Cerebellar cortex (tissue), 1 donor: ENCODE data around the gene FABP1.

Experiments
- DNase-seq: peaks from one replicate; pipeline ENCODE4 v3.0.0-alpha.2; 2015; ENCODE audit warnings: low spot score

FABP1 gene

DNA sequence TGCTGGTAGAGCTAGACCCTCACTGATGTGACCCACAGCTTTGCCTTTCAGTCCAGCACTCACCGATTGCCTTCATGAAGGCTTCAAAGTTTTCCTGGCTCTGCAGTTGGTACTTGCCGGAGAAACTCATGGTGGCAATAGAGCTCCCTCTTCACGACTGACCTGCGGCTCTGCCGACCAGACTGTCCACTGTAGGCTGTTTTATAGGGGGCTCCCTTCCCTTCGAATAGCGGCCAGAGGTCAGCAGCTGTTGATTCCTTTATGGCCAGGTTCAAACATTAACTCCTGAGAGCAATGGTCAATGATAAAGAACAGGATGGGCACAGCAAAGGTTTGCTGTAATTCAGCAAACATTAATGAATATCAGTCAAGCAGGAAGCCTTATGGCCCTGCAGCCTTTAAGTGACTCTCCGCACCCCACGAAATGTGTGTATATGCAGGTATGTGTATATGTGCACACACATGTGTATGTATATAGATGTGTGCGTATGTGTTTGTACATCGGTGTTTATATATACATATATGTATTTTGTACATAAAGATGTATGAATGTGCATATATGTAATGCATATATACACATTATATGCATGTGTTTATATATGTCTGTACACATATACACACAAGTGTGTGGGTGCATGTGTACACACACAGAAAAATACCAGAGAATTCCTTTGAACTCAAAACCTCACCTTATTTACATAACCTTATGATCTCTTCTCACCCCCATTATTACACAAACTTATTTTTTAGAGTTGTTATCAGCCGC is at the start of gene FABP1:
Gene FABP1, minus strand, starts transcription at position 175 of the 766 bp plus-strand sequence. Its CDS starts 45 bp downstream, at position 130.
- no peak for DNase-seq

GRCh38 chr2:88177556-88177955 is 49.7 kb upstream of the FABP1 start:
- no peak for DNase-seq

DNA sequence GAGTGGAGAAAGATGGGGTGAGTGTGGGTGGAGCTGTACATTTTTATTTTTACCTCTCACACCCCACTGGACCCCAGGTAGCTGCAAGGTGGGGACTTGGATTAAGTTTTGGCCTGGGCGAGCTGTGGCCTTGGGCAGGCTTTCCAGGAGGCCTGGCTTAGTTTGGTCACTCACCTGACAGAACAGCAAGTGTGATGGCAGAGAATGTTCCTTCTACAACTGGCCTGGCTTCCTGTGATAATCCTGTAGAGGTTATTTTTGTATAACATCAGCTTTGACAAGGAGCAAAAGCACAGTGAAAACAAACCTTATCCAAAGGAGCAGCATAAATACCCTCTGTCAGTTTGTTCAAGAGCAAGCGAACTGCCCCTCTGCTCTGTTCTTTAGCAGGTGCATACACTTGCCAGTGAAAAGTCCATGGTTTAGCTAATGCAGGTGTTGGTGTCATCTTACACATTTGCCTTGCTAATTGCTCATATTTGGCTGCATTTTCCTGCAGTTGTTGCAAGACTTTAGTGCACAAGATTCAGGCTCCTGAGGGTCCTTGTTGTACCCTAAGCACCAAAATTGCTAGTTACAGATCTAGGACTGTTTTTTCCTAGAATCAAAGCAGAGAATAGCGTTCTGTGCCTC is 48.6 kb upstream of the FABP1 start:
- DNase-seq: no peak

DNA sequence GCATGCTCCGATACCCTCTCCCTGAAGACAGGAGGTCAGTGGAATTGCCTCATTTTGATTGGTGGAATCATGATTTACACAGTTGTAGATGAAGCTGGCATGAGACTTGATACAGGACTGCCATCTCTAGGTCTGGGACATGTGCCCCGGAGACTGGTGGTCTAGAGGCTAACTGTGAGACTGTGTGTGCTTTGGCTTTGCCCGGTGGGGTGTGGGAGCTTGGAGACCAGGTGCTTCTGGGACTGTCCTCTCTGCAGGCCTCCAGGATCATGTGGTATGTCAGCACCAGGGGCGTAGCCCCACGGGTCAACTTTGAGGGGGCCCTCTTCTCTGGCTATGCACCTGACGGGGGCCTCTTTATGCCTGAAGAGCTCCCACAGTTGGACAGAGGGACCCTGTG is 45.0 kb upstream of the FABP1 start:
- no peak for DNase-seq

DNA sequence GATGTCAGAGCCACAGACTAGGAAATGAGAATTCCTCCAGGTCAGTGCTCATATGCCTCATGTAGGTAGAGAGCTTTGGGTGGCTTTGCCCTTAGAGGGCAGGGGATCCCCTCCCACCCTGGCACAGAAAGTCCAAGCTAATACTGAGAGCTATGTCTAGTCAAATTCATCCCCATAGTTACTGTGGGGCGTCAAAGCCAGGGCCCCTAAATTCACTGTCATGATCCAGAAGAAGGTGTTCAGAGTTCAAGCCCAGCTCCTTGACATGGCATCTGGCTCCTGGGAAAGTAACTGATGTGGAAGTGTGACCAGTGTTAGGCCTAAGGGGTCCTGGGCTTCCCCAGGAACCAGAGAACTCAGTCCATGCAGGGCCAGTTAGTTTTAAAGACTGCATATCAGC is 44.1 kb upstream of the FABP1 start:
- DNase-seq: no peak

- DNase-seq: no peak
These were observed 42.6 kb upstream of the FABP1 start for GRCh38 chr2:88170472-88170892.

- DNase-seq: no peak
These were observed 40.5 kb upstream of the FABP1 start for GRCh38 chr2:88168386-88168785.

DNA sequence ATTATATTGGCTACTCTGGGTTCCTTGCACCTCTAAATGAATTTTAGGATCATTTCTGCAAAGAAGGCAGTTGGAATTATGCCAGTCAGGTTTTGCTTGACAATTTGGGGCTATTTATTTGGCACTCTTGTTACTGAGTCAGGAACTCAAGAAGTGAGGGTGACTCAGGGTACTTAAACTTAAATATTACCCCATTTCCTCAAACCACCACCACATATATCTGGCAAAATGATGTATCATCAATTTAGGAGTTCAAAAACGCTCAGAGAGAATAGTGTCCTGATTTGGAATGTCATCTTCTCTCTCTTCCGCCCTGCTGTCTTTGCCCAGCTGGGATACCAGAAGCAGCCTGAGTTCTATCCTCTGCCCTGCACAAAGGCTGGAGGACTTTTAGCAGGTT is 39.9 kb upstream of the FABP1 start:
- DNase-seq: no peak

DNA sequence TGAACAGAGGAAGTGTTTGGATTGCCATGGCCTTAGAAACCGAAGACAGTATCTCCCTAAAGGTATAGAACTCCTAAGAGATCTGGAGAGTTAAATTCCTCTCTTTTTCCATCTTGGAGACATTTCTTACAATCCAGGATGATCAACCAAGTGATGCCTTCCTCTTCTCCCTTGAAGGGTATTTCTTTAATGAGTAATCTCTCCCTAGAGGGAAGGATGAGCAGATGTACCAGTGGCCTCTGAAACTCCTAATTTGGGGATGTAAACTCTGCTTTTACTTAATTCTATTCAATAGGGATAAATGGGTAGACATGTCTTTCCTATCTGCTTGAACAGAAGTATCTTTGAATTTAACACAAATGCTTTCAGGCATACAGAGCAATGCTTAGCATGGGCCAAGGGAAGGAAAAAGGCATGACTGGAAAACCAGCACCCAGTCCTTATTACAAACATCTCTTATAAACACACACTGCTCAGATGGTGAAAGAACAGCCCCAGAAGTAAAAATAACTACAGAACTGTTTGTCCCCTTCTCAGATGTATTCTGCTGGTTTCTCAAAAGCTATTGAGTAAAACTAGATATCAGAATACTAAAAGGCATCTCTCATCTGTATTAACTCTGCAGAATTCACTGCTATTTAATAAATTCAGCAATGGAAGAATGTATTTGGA is 37.6 kb upstream of the FABP1 start:
- DNase-seq: no peak

- no peak for DNase-seq
These were observed 33.8 kb upstream of the FABP1 start for GRCh38 chr2:88161446-88162244.

GRCh38 chr2:88160517-88160916 is 32.7 kb upstream of the FABP1 start:
- DNase-seq: no peak

DNA sequence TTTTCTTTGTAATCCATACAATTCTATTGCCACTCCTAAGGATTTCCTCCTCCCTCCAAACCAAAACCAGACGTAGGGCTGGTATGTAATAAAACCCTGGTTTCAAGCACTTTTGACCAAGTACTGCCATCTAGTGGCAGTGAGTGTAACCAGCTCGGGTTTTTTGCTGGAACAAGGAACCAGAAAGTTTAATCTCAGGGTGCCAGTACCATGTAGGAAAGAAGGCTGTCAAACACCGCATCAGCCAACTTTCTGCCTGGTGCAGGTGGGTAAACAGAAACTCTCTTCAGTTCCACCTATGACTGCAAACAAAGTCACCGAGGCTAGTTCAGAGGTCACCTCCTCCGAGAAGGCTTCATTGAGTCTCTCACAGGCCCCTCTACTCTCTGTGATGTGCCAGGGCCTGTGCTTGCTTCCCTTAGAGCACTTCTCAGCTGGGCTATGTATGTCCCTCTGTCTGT is 32.1 kb upstream of the FABP1 start:
- DNase-seq: peak; percentile 67

- DNase-seq: no peak
These were observed 31.6 kb upstream of the FABP1 start for GRCh38 chr2:88159481-88159880.

- no peak for DNase-seq
These were observed 21.1 kb upstream of the FABP1 start for GRCh38 chr2:88148929-88149438.

- DNase-seq: no peak
These were observed 19.3 kb upstream of the FABP1 start for GRCh38 chr2:88147145-88147544.

DNA sequence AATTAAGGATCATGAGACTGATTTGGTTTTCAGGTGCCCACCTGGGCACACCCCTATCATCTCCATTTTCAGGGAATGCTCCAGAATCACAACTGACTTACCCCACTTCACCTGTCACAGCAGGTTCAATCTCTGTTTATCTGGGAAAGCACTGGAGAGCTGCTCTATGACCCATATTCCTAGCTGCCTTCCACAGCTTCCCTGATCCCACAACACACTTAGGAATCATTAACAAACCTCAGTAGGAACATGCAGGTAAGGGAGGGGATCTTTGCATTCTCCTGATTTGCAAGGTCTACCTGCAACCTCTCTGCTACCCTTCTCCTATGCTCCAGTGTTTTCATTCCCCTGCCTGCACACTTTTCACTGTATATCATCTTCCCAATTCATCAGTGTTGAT is 18.7 kb upstream of the FABP1 start:
- no peak for DNase-seq

- DNase-seq: no peak
These were observed 17.1 kb upstream of the FABP1 start for GRCh38 chr2:88144914-88145497.

- DNase-seq: no peak
These were observed 16.4 kb upstream of the FABP1 start for GRCh38 chr2:88144271-88144670.

GRCh38 chr2:88141952-88142351 is 14.1 kb upstream of the FABP1 start:
- DNase-seq: no peak

GRCh38 chr2:88139804-88140203 is 11.9 kb upstream of the FABP1 start:
- no peak for DNase-seq

DNA sequence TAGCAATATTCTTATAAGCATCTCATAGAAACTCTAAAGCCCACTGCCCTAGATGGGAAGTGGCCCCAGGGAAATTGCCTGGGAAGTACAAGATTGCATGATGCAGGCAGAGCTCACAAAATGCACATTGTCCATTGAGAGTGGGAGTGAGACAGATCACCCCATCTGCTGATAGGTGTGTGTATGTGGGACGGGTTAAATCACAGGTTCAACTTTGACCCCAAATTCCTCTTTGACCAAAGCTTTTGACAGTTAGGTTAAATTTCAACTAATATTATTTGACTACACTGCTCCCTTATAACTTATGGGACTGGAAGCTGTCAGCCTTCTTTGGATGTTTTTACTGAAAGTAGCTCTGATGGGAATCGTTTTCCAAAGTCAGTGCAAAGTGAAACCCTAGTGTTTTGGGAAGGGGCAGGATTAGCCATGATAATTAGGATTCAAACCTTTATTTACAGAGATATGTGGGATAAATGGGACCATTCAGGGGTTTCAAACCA is 11.4 kb upstream of the FABP1 start:
- DNase-seq: no peak
